VCaP (cell line): Measurements from ENCODE around the gene OR5M10.

Experiments
- H3K27ac ChIP-seq: fragments of 450-650 bp; 2 replicates; pipeline ENCODE4 v1.5.1; 2017
- CTCF ChIP-seq: fragments of 450-650 bp; conservative IDR thresholded peaks from 2 replicates; pipeline ENCODE4 v1.5.1; 2017; ENCODE audit warnings: mild to moderate bottlenecking, moderate library complexity

OR5M10 gene

GRCh38 chr11:56543739-56544138 is 33.8 kb downstream of the OR5M10 start:
- no peak overlapping the region for H3K27ac ChIP-seq
- no peak for TF ChIP-seq CTCF

DNA sequence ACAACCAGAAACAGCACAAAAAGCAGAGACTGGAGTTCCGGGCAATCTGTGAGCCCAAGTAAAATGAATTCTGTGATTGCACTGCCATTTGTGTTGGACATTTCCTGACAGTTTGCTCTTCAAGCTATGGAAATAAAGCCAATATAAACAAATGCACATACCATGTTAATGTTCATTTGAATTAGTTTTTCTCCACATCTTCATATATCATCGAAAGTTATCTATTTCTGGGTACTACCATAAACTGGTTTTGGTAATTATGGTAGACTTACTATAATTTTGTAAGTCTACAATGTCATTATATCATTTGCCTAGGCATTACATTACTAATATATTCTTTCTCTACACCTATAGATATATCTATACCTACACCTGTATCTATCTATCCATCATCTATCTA is 34.4 kb downstream of the OR5M10 start, which contains the start of gene OR5M11:
Gene OR5M11, minus strand, starts transcription at position 101 of the 400 bp plus-strand sequence. Its CDS starts 0 bp downstream, at position 101.
- no peak for TF ChIP-seq CTCF
- no peak within 1 kb of the TSS for H3K27ac ChIP-seq

DNA sequence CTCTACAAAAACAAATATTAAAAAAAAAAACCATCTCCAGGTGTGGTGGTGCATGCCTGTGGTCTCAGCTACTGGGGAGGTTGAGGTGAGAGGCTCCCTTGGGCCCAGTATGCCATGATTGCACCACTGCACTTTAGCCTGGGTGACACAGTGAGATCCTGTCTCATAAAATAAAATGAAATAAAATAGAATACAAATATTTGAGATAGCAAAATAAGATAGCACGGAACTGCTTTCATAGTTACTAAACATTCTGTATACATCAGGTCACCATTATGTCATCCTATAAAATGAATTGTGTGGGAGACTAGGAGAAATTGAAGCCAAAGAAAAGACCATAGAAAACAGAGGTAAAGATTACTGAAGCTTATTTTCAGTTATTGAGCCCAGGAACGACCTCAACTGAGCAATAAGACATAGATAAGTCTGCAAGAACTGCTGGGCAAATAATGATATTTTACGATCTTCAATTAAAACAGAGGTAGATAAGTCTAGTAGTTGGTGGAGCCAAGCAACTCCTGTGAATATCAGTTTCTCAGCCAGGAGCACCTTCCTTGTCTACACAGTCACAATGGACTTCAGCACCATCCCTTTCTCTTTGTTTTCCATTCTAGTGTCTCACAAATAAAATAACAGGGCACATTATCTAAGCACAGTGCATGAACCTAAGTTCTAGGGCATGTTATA is 44.3 kb downstream of the OR5M10 start:
- H3K27ac ChIP-seq, result peak overlapping the region; percentile 70

DNA sequence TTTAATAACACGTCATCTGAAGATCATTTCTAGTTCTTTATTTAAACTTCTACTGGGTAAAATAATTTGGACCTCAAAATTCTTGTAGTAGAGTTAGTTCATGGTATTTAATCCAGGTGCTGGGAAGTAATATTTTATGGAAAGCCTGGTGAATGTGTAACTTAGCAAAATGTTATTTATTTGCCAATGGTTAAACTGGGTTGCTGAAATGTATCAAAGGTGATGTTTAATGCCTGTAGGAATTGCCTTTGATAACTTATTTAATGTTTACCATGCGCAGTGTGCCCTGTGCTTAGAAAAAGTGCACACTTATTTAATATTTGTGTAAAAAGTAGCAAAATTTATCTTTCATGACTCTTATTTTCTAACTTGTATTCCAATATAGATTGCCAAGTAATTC is 45.7 kb downstream of the OR5M10 start:
- TF ChIP-seq CTCF, result no peak
- peak overlapping the region; percentile 70; the same call in 1 of the 2 replicates for H3K27ac ChIP-seq

More for the DNA sequence above, 44.3 kb downstream of the OR5M10 start:
- no peak for TF ChIP-seq CTCF
